Stimulated activated memory B cell treated with anti-CD40 and anti-IgM and Interleukin-4, amounts not matched to agents 10 μg/mL and 1 μg/mL and 100 μg/mL, for 72 hours (primary cell): ENCODE results near the gene RPA3.
"Not testable (repeated sequence)": the region's sequence is repeated elsewhere in the genome, so short reads cannot be mapped to it uniquely, and the experiment has no call there.

Experiments
- ATAC-seq: fragments of 150-1000 bp; cut with Tn5 transposase; 2 replicates; pipeline ENCODE4 v1.10.0; 2021
- H3K27ac Mint-ChIP-seq: one replicate; pipeline ENCODE4 v1.8.0; 2022; ENCODE audit warnings: mild to moderate bottlenecking, mixed read lengths
- H3K27me3 Mint-ChIP-seq: one replicate; pipeline ENCODE4 v1.8.0; 2022; ENCODE audit warnings: mixed read lengths
- H3K36me3 Mint-ChIP-seq: one replicate; pipeline ENCODE4 v1.8.0; 2022; ENCODE audit warnings: mixed read lengths
- H3K4me1 Mint-ChIP-seq: one replicate; pipeline ENCODE4 v1.8.0; 2022; ENCODE audit warnings: mixed read lengths
- H3K4me3 Mint-ChIP-seq: one replicate; pipeline ENCODE4 v1.8.0; 2022; ENCODE audit warnings: mild to moderate bottlenecking, moderate library complexity, mixed read lengths
- H3K9me3 Mint-ChIP-seq: one replicate; pipeline ENCODE4 v1.8.0; 2022; ENCODE audit warnings: mixed read lengths

The RPA3 gene

GRCh38 chr7:7688310-7688709 lies 30.1 kb downstream of the RPA3 start:
- H3K4me1 Mint-ChIP-seq = peaks cover 27% of the 10 kb centered on the region
- H3K36me3 Mint-ChIP-seq = peaks cover 8% of the 10 kb centered on the region
- H3K27me3 Mint-ChIP-seq = no peaks in the 10 kb centered on the region
- peak overlapping the region; percentile 30 for H3K27ac Mint-ChIP-seq
- H3K4me3 Mint-ChIP-seq = no peak overlapping the region
- no peaks in the 10 kb centered on the region for H3K9me3 Mint-ChIP-seq
- ATAC-seq = no peak

- ATAC-seq = no peak
- Mint-ChIP-seq H3K36me3 (peaks cover 8% of the 10 kb centered on the region), H3K9me3 (no peaks in the 10 kb centered on the region), H3K4me3 (no peak overlapping the region), H3K27ac (peak overlapping the region; percentile 30), H3K27me3 (no peaks in the 10 kb centered on the region), H3K4me1 (peaks cover 27% of the 10 kb centered on the region)
Measured at GRCh38 chr7:7687800-7688199, 30.6 kb downstream of the RPA3 start.

GRCh38 chr7:7686811-7687508 lies 31.4 kb downstream of the RPA3 start:
- Mint-ChIP-seq H3K9me3 (no peaks in the 10 kb centered on the region), H3K36me3 (peaks cover 8% of the 10 kb centered on the region), H3K4me3 (no peak overlapping the region), H3K27ac (no peak overlapping the region), H3K4me1 (peaks cover 27% of the 10 kb centered on the region), H3K27me3 (no peaks in the 10 kb centered on the region)
- ATAC-seq = no peak

- H3K27me3 Mint-ChIP-seq = no peaks in the 10 kb centered on the region
Measured at GRCh38 chr7:7682861-7683260, 35.5 kb downstream of the RPA3 start.

GRCh38 chr7:7681936-7682329 lies 36.5 kb downstream of the RPA3 start:
- Mint-ChIP-seq H3K27ac (peak overlapping the region; percentile 50), H3K36me3 (peaks cover 11% of the 10 kb centered on the region)

More at GRCh38 chr7:7682861-7683260, 35.5 kb downstream of the RPA3 start:
- no peak overlapping the region for H3K4me3 Mint-ChIP-seq
- H3K4me1 Mint-ChIP-seq = peaks cover 30% of the 10 kb centered on the region
- H3K9me3 Mint-ChIP-seq = no peaks in the 10 kb centered on the region
- ATAC-seq = no peak
- peaks cover 2% of the 10 kb centered on the region for H3K36me3 Mint-ChIP-seq
- H3K27ac Mint-ChIP-seq = no peak overlapping the region

GRCh38 chr7:7681191-7681935 lies 37.0 kb downstream of the RPA3 start:
- peaks cover 21% of the 10 kb centered on the region for H3K4me1 Mint-ChIP-seq
- H3K4me3 Mint-ChIP-seq = no peak overlapping the region
- peaks cover 11% of the 10 kb centered on the region for H3K36me3 Mint-ChIP-seq
- peak; percentile 61 for ATAC-seq
- no peaks in the 10 kb centered on the region for H3K27me3 Mint-ChIP-seq
- H3K27ac Mint-ChIP-seq = peak overlapping the region; percentile 50
- peaks cover 4% of the 10 kb centered on the region for H3K9me3 Mint-ChIP-seq

More at GRCh38 chr7:7681936-7682329, 36.5 kb downstream of the RPA3 start:
- H3K4me3 Mint-ChIP-seq = no peak overlapping the region
- no peak for ATAC-seq
- H3K27me3 Mint-ChIP-seq = no peaks in the 10 kb centered on the region
- peaks cover 26% of the 10 kb centered on the region for H3K4me1 Mint-ChIP-seq
- H3K9me3 Mint-ChIP-seq = peaks cover 4% of the 10 kb centered on the region

- not testable (repeated sequence) for ATAC-seq, H3K9me3 Mint-ChIP-seq, H3K27me3 Mint-ChIP-seq, H3K4me3 Mint-ChIP-seq
- H3K4me1 Mint-ChIP-seq = peaks cover 27% of the 10 kb centered on the region
- H3K27ac Mint-ChIP-seq = peak overlapping the region; percentile 50
- H3K36me3 Mint-ChIP-seq = peaks cover 24% of the 10 kb centered on the region
Measured at GRCh38 chr7:7679640-7680039, 38.8 kb downstream of the RPA3 start.

GRCh38 chr7:7675686-7676085 lies 42.7 kb downstream of the RPA3 start:
- no peak for ATAC-seq
- Mint-ChIP-seq H3K9me3 (peaks cover 9% of the 10 kb centered on the region), H3K36me3 (peaks cover 46% of the 10 kb centered on the region), H3K27me3 (no peaks in the 10 kb centered on the region), H3K4me3 (no peak overlapping the region), H3K4me1 (peaks cover 39% of the 10 kb centered on the region), H3K27ac (peak overlapping the region; percentile 3)

GRCh38 chr7:7673240-7673550 lies 45.2 kb downstream of the RPA3 start:
- Mint-ChIP-seq H3K4me1 (peaks cover 28% of the 10 kb centered on the region), H3K27me3 (no peaks in the 10 kb centered on the region), H3K36me3 (peaks cover 59% of the 10 kb centered on the region), H3K27ac (peak overlapping the region; percentile 65), H3K9me3 (peaks cover 12% of the 10 kb centered on the region), H3K4me3 (no peak overlapping the region)
- no peak for ATAC-seq

- H3K4me3 Mint-ChIP-seq = no peak overlapping the region
- ATAC-seq = no peak
- H3K9me3 Mint-ChIP-seq = peaks cover 12% of the 10 kb centered on the region
- H3K36me3 Mint-ChIP-seq = peaks cover 55% of the 10 kb centered on the region
- peak overlapping the region; percentile 65 for H3K27ac Mint-ChIP-seq
- H3K4me1 Mint-ChIP-seq = peaks cover 28% of the 10 kb centered on the region
- H3K27me3 Mint-ChIP-seq = no peaks in the 10 kb centered on the region
Measured at GRCh38 chr7:7672545-7673239, 45.7 kb downstream of the RPA3 start.

- Mint-ChIP-seq H3K27me3 (no peaks in the 10 kb centered on the region), H3K4me3 (no peak overlapping the region), H3K36me3 (peaks cover 48% of the 10 kb centered on the region), H3K27ac (peak overlapping the region; percentile 65), H3K9me3 (peaks cover 9% of the 10 kb centered on the region), H3K4me1 (peaks cover 28% of the 10 kb centered on the region)
- no peak for ATAC-seq
Measured at GRCh38 chr7:7671361-7671760, 47.0 kb downstream of the RPA3 start.

- no peaks in the 10 kb centered on the region for H3K27me3 Mint-ChIP-seq
- peaks cover 28% of the 10 kb centered on the region for H3K4me1 Mint-ChIP-seq
- no peak for ATAC-seq
- H3K9me3 Mint-ChIP-seq = peaks cover 6% of the 10 kb centered on the region
- no peak overlapping the region for H3K4me3 Mint-ChIP-seq
- H3K27ac Mint-ChIP-seq = no peak overlapping the region
- H3K36me3 Mint-ChIP-seq = peaks cover 45% of the 10 kb centered on the region
Measured at GRCh38 chr7:7670490-7670889, 47.9 kb downstream of the RPA3 start.

- Mint-ChIP-seq H3K4me1 (peaks cover 40% of the 10 kb centered on the region), H3K36me3 (peaks cover 36% of the 10 kb centered on the region), H3K27me3 (no peaks in the 10 kb centered on the region), H3K9me3 (peaks cover 6% of the 10 kb centered on the region), H3K4me3 (no peak overlapping the region), H3K27ac (no peak overlapping the region)
- no peak for ATAC-seq
Measured at GRCh38 chr7:7668706-7669105, 49.7 kb downstream of the RPA3 start.

GRCh38 chr7:7667187-7667586 lies 51.2 kb downstream of the RPA3 start:
- Mint-ChIP-seq H3K9me3 (peaks cover 5% of the 10 kb centered on the region), H3K4me1 (peaks cover 38% of the 10 kb centered on the region), H3K36me3 (peaks cover 22% of the 10 kb centered on the region), H3K27ac (no peak overlapping the region), H3K27me3 (no peaks in the 10 kb centered on the region), H3K4me3 (no peak overlapping the region)
- no peak for ATAC-seq

- Mint-ChIP-seq H3K27me3 (no peaks in the 10 kb centered on the region), H3K4me3 (no peak overlapping the region), H3K36me3 (peaks cover 25% of the 10 kb centered on the region), H3K4me1 (peaks cover 37% of the 10 kb centered on the region), H3K9me3 (peaks cover 3% of the 10 kb centered on the region), H3K27ac (no peak overlapping the region)
- no peak for ATAC-seq
Measured at GRCh38 chr7:7665031-7665430, 53.4 kb downstream of the RPA3 start.
